Astrocyte (in vitro differentiated cells and primary cell): ENCODE data around the gene PHF19. TPM values are rescaled to one million over a fixed set of nuclear protein-coding genes. Genes with fewer than 3 reads are reported as not detected.

Experiments
- DNase-seq: peaks from one replicate; pipeline ENCODE4 v3.0.0-alpha.2; 2010; ENCODE audit warnings: low read depth
- FAIRE-seq: peaks from 2 replicates; lab custom pipeline; 2011; peaks lifted over from hg19 to GRCh38; lab: Jason Lieb, UNC
- H2AFZ ChIP-seq: 2 replicates; pipeline ENCODE4 v1.6.0; 2012; ENCODE audit warnings: low read depth, low read length, inconsistent platforms
- H3K27ac ChIP-seq: 2 replicates; pipeline ENCODE4 v1.5.1; 2011; ENCODE audit warnings: low read depth, low read length, inconsistent platforms
- H3K27me3 ChIP-seq: 2 replicates; pipeline ENCODE4 v1.6.0; 2011; ENCODE audit warnings: low read length, inconsistent platforms; ENCODE audit not compliant: insufficient read depth
- H3K36me3 ChIP-seq: 2 replicates; pipeline ENCODE4 v1.5.1; 2011; ENCODE audit warnings: low read length, inconsistent platforms; ENCODE audit not compliant: insufficient read depth
- H3K4me1 ChIP-seq: 2 replicates; pipeline ENCODE4 v1.5.1; 2011; ENCODE audit warnings: low read length, inconsistent platforms; ENCODE audit not compliant: insufficient read depth
- H3K4me2 ChIP-seq: 2 replicates; pipeline ENCODE4 v1.6.0; 2012; ENCODE audit warnings: low read length, inconsistent platforms
- H3K4me3 ChIP-seq: 2 replicates; pipeline ENCODE4 v1.5.1; 2011; ENCODE audit warnings: low read depth, mild to moderate bottlenecking, low read length, inconsistent platforms; ENCODE audit not compliant: insufficient read depth
- H3K79me2 ChIP-seq: 2 replicates; pipeline ENCODE4 v1.6.0; 2012; ENCODE audit warnings: mild to moderate bottlenecking, low read length, inconsistent platforms; ENCODE audit not compliant: insufficient read depth
- H3K9ac ChIP-seq: 2 replicates; pipeline ENCODE4 v1.6.0; 2012; ENCODE audit warnings: mild to moderate bottlenecking, low read length, inconsistent platforms
- H3K9me3 ChIP-seq: 2 replicates; pipeline ENCODE4 v1.5.1; 2012; ENCODE audit warnings: low read depth, mild to moderate bottlenecking, low read length, inconsistent platforms; ENCODE audit not compliant: insufficient read depth
- H4K20me1 ChIP-seq: 2 replicates; pipeline ENCODE4 v1.6.0; 2012; ENCODE audit warnings: low read length, inconsistent platforms; ENCODE audit not compliant: insufficient read depth
- H3K27ac Mint-ChIP-seq: one replicate; pipeline ENCODE4 v1.8.0; 2021; ENCODE audit warnings: mild to moderate bottlenecking, mixed read lengths; ENCODE audit not compliant: unreplicated experiment
- H3K27me3 Mint-ChIP-seq: one replicate; pipeline ENCODE4 v1.8.0; 2021; ENCODE audit warnings: low read depth, mixed read lengths; ENCODE audit not compliant: unreplicated experiment
- H3K36me3 Mint-ChIP-seq: one replicate; pipeline ENCODE4 v1.8.0; 2021; ENCODE audit warnings: low read depth, mixed read lengths; ENCODE audit not compliant: unreplicated experiment
- H3K4me1 Mint-ChIP-seq: one replicate; pipeline ENCODE4 v1.8.0; 2021; ENCODE audit warnings: low read depth, mixed read lengths; ENCODE audit not compliant: unreplicated experiment
- H3K4me3 Mint-ChIP-seq: one replicate; pipeline ENCODE4 v1.8.0; 2021; ENCODE audit warnings: mild to moderate bottlenecking, moderate library complexity, mixed read lengths; ENCODE audit not compliant: unreplicated experiment
- H3K9me3 Mint-ChIP-seq: one replicate; pipeline ENCODE4 v1.8.0; 2021; ENCODE audit warnings: mild to moderate bottlenecking, mixed read lengths; ENCODE audit not compliant: unreplicated experiment
- CTCF ChIP-seq: IDR thresholded peaks from 2 replicates; pipeline ENCODE4 v1.5.1; 2011; ENCODE audit warnings: low read depth, mild to moderate bottlenecking, inconsistent platforms, low read length, moderate library complexity; ENCODE audit not compliant: insufficient read depth
- EZH2 ChIP-seq: IDR thresholded peaks from 2 replicates; pipeline ENCODE4 v1.6.1; 2012; ENCODE audit warnings: mild to moderate bottlenecking, low read length, inconsistent platforms; ENCODE audit not compliant: insufficient read depth
- total RNA-seq: library from RNA; stranded (reverse); gene quantifications from 2 replicates; pipeline ENCODE4 v1.2.1, GENCODE V29; 2021

PHF19 gene
- total RNA-seq, 1 donor from 2014 or later = 19.5 TPM

- H3K4me3 Mint-ChIP-seq = no peak overlapping the region
- no peak overlapping the region for H3K27ac ChIP-seq
- no peaks in the 10 kb centered on the region for H3K36me3 Mint-ChIP-seq
- peak overlapping the region; percentile 0 for H3K9ac ChIP-seq
- no peaks in the 10 kb centered on the region for H3K27me3 ChIP-seq
- H3K27me3 Mint-ChIP-seq = no peaks in the 10 kb centered on the region
- H3K9me3 Mint-ChIP-seq = peaks cover 2% of the 10 kb centered on the region
- no peaks in the 10 kb centered on the region for H3K79me2 ChIP-seq
- no peak overlapping the region for H3K4me3 ChIP-seq
- H4K20me1 ChIP-seq = no peaks in the 10 kb centered on the region
- H3K4me2 ChIP-seq = no peak overlapping the region
- FAIRE-seq (no peak), DNase-seq (no peak)
- no peak overlapping the region for H2AFZ ChIP-seq
- peaks cover 8% of the 10 kb centered on the region for H3K4me1 ChIP-seq
- no peaks in the 10 kb centered on the region for H3K9me3 ChIP-seq
- H3K27ac Mint-ChIP-seq = peak overlapping the region; percentile 66
- H3K36me3 ChIP-seq = no peaks in the 10 kb centered on the region
- H3K4me1 Mint-ChIP-seq = peaks cover 19% of the 10 kb centered on the region
- TF ChIP-seq EZH2 (no peak), CTCF (no peak)
These were observed 43.1 kb upstream of the PHF19 start for GRCh38 chr9:120919843-120920805.

- Histone ChIP-seq H3K27ac (no peak overlapping the region), H3K79me2 (no peaks in the 10 kb centered on the region), H3K4me3 (no peak overlapping the region), H4K20me1 (no peaks in the 10 kb centered on the region), H3K36me3 (no peaks in the 10 kb centered on the region), H3K4me2 (no peak overlapping the region), H3K9ac (peak overlapping the region; percentile 0), H3K4me1 (peaks cover 8% of the 10 kb centered on the region), H3K9me3 (no peaks in the 10 kb centered on the region), H2AFZ (no peak overlapping the region), H3K27me3 (no peaks in the 10 kb centered on the region)
- peak overlapping the region; percentile 62 for H3K27ac Mint-ChIP-seq
- FAIRE-seq (no peak), DNase-seq (no peak)
- H3K9me3 Mint-ChIP-seq = peaks cover 2% of the 10 kb centered on the region
- TF ChIP-seq EZH2 = no peak
- no peak for TF ChIP-seq CTCF
- H3K4me1 Mint-ChIP-seq = peaks cover 19% of the 10 kb centered on the region
- no peaks in the 10 kb centered on the region for H3K27me3 Mint-ChIP-seq
- peak overlapping the region; percentile 62 for H3K4me3 Mint-ChIP-seq
- H3K36me3 Mint-ChIP-seq = no peaks in the 10 kb centered on the region
These were observed 42.2 kb upstream of the PHF19 start for GRCh38 chr9:120918931-120919842.
